ENCODE data around the gene PPFIA4. TPM values are rescaled to one million over a fixed set of nuclear protein-coding genes. Genes with fewer than 3 reads are reported as not detected.

PPFIA4 gene
- total RNA-seq, 1 donor from 2014 or later: 9.1 TPM

GRCh38 chr1:203127666-203128430 lies 101.6 kb downstream of the PPFIA4 start, which contains the start of gene ADORA1:
Gene ADORA1, plus strand, starts transcription at chr1:203127726. Its CDS starts 1,116 bp downstream, at chr1:203128842.
- peaks cover 3% of the 10 kb centered on the region for H3K36me3 Mint-ChIP-seq (ENCODE audit: low read depth, unreplicated experiment)
- H3K27ac Mint-ChIP-seq (ENCODE audit: unreplicated experiment): peak within 1 kb of the TSS; percentile 24
- Histone ChIP-seq H3K4me3 (ENCODE audit: insufficient read depth, low read depth, low read length) (peak within 1 kb of the TSS; percentile 61), H3K9me3 (ENCODE audit: insufficient read depth, low read depth, low read length) (no peaks in the 10 kb centered on the region), H3K27ac (ENCODE audit: low read depth, low read length) (no peak within 1 kb of the TSS), H3K36me3 (ENCODE audit: insufficient read depth, low read length) (no peaks in the 10 kb centered on the region), H3K9ac (ENCODE audit: low read length) (peak within 1 kb of the TSS; percentile 16), H3K4me2 (ENCODE audit: low read length) (peak within 1 kb of the TSS; percentile 88), H4K20me1 (ENCODE audit: insufficient read depth, low read length) (peaks cover 10% of the 10 kb centered on the region), H3K27me3 (ENCODE audit: insufficient read depth, low read length) (peaks cover 4% of the 10 kb centered on the region), H2AFZ (ENCODE audit: low read depth, low read length) (peak within 1 kb of the TSS; percentile 88), H3K79me2 (ENCODE audit: insufficient read depth, low read length) (no peaks in the 10 kb centered on the region), H3K4me1 (ENCODE audit: insufficient read depth, low read length) (peaks cover 11% of the 10 kb centered on the region)
- DNase-seq (ENCODE audit: low read depth) (peak; percentile 54), FAIRE-seq (no peak)
- no peak for TF ChIP-seq CTCF (IDR thresholded peaks at IDR 0.05; ENCODE audit: insufficient read depth, low read depth, low read length)
- TF ChIP-seq EZH2 (IDR thresholded peaks at IDR 0.05; ENCODE audit: insufficient read depth, low read length): no peak
- peaks cover 13% of the 10 kb centered on the region for H3K4me1 Mint-ChIP-seq (ENCODE audit: low read depth, unreplicated experiment)
- no peaks in the 10 kb centered on the region for H3K9me3 Mint-ChIP-seq (ENCODE audit: unreplicated experiment)
- H3K27me3 Mint-ChIP-seq (ENCODE audit: low read depth, unreplicated experiment): peaks cover 49% of the 10 kb centered on the region
- peak within 1 kb of the TSS; percentile 84 for H3K4me3 Mint-ChIP-seq (ENCODE audit: unreplicated experiment)

- Mint-ChIP-seq H3K27ac (ENCODE audit: unreplicated experiment) (no peak overlapping the region), H3K4me1 (ENCODE audit: low read depth, unreplicated experiment) (peaks cover 15% of the 10 kb centered on the region)
Observed at GRCh38 chr1:203128431-203128715, 102.1 kb downstream of the PPFIA4 start.

More at GRCh38 chr1:203128431-203128715, 102.1 kb downstream of the PPFIA4 start:
- Histone ChIP-seq H3K27me3 (ENCODE audit: insufficient read depth, low read length) (peaks cover 4% of the 10 kb centered on the region), H2AFZ (ENCODE audit: low read depth, low read length) (peak overlapping the region; percentile 88), H3K36me3 (ENCODE audit: insufficient read depth, low read length) (no peaks in the 10 kb centered on the region), H3K4me1 (ENCODE audit: insufficient read depth, low read length) (peaks cover 11% of the 10 kb centered on the region), H3K4me2 (ENCODE audit: low read length) (peak overlapping the region; percentile 88), H4K20me1 (ENCODE audit: insufficient read depth, low read length) (peaks cover 10% of the 10 kb centered on the region), H3K79me2 (ENCODE audit: insufficient read depth, low read length) (no peaks in the 10 kb centered on the region), H3K4me3 (ENCODE audit: insufficient read depth, low read depth, low read length) (peak overlapping the region; percentile 61), H3K9me3 (ENCODE audit: insufficient read depth, low read depth, low read length) (no peaks in the 10 kb centered on the region), H3K27ac (ENCODE audit: low read depth, low read length) (no peak overlapping the region), H3K9ac (ENCODE audit: low read length) (peak overlapping the region; percentile 12)
- H3K9me3 Mint-ChIP-seq (ENCODE audit: unreplicated experiment): no peaks in the 10 kb centered on the region
- H3K36me3 Mint-ChIP-seq (ENCODE audit: low read depth, unreplicated experiment): peaks cover 3% of the 10 kb centered on the region
- H3K4me3 Mint-ChIP-seq (ENCODE audit: unreplicated experiment): peak overlapping the region; percentile 80
- DNase-seq (ENCODE audit: low read depth): no peak
- FAIRE-seq: no peak
- TF ChIP-seq CTCF (IDR thresholded peaks at IDR 0.05; ENCODE audit: insufficient read depth, low read depth, low read length): no peak
- no peak for TF ChIP-seq EZH2 (IDR thresholded peaks at IDR 0.05; ENCODE audit: insufficient read depth, low read length)
- peaks cover 45% of the 10 kb centered on the region for H3K27me3 Mint-ChIP-seq (ENCODE audit: low read depth, unreplicated experiment)

Other genes with a start within 250 kb of the PPFIA4 start
- gene KDM5B, start 218.1 kb upstream of the PPFIA4 start, total RNA-seq: 173 and 182 TPM in 2 replicates
- gene PCAT6, start 215.5 kb upstream of the PPFIA4 start, total RNA-seq: 5.4 and 5.7 TPM in 2 replicates
- gene RABIF, start 137.3 kb upstream of the PPFIA4 start, total RNA-seq: 11.1 and 12.1 TPM in 2 replicates
- gene KLHL12, start 99.3 kb upstream of the PPFIA4 start, total RNA-seq: 23.9 and 24.9 TPM in 2 replicates
- gene ADIPOR1, start 68.2 kb upstream of the PPFIA4 start, total RNA-seq: 72.8 and 73.0 TPM in 2 replicates
- 39.1 and 41.9 TPM in 2 replicates for gene CYB5R1, start 59.2 kb upstream of the PPFIA4 start, total RNA-seq
- 66.1 and 68.6 TPM in 2 replicates for gene TMEM183A, start 19.1 kb upstream of the PPFIA4 start, total RNA-seq
- not detected in 2 replicates for gene MYOG, start 59.5 kb downstream of the PPFIA4 start, total RNA-seq
- gene ADORA1, start 101.2 kb downstream of the PPFIA4 start, total RNA-seq: 2.2 and 5.7 TPM in 2 replicates
- not detected in 2 replicates for gene MYBPH, start 149.3 kb downstream of the PPFIA4 start, total RNA-seq
- 0.20 and 0.34 TPM in 2 replicates for gene CHI3L1, start 160.2 kb downstream of the PPFIA4 start, total RNA-seq
- not detected in 2 replicates for gene CHIT1, start 203.2 kb downstream of the PPFIA4 start, total RNA-seq